OCI-LY1 (cell line): Measurements from ENCODE around the gene STEAP1B.

Source experiments
- H2AFZ ChIP-seq: fragments of 200-600 bp; sonication (generic), shearing (Covaris generic); 2 replicates; pipeline ENCODE4 v1.6.0; 2014; ENCODE audit warnings: antibody characterized with exemption, mild to moderate bottlenecking, low read length
- H3F3A ChIP-seq: fragments of 200-600 bp; sonication (generic), shearing (Covaris generic); 2 replicates; pipeline ENCODE4 v1.6.0; 2014; ENCODE audit warnings: mild to moderate bottlenecking, antibody characterized with exemption, low read length, moderate library complexity; ENCODE audit not compliant: insufficient read depth
- H3K27ac ChIP-seq: fragments of 200-600 bp; sonication (generic); 2 replicates; pipeline ENCODE4 v1.5.1; 2014; ENCODE audit warnings: low read length, mixed run types, mild to moderate bottlenecking, low read depth; ENCODE audit not compliant: poor library complexity, severe bottlenecking
- H3K27me3 ChIP-seq: fragments of 200-600 bp; sonication (generic); 2 replicates; pipeline ENCODE4 v1.6.0; 2014; ENCODE audit warnings: antibody characterized with exemption, mild to moderate bottlenecking, low read length, moderate library complexity; ENCODE audit not compliant: insufficient read depth
- H3K36me3 ChIP-seq: fragments of 200-600 bp; sonication (generic); 2 replicates; pipeline ENCODE4 v1.6.1; 2014; ENCODE audit warnings: mild to moderate bottlenecking, antibody characterized with exemption, low read length, moderate library complexity, mixed read lengths; ENCODE audit not compliant: insufficient read depth
- H3K4me1 ChIP-seq: fragments of 200-600 bp; sonication (generic); 2 replicates; pipeline ENCODE4 v1.5.1; 2014; ENCODE audit warnings: mild to moderate bottlenecking, low read length, moderate library complexity; ENCODE audit not compliant: insufficient read depth, severe bottlenecking
- H3K4me2 ChIP-seq: fragments of 200-600 bp; sonication (generic), shearing (Covaris generic); 2 replicates; pipeline ENCODE4 v1.6.1; 2014; ENCODE audit warnings: low read length
- H3K4me3 ChIP-seq: fragments of 200-600 bp; sonication (generic); 2 replicates; pipeline ENCODE4 v1.5.1; 2014; ENCODE audit warnings: low read length, low read depth, mild to moderate bottlenecking, mixed read lengths; ENCODE audit not compliant: poor library complexity, severe bottlenecking
- H3K79me2 ChIP-seq: fragments of 200-600 bp; shearing (Covaris generic); 2 replicates; pipeline ENCODE4 v1.6.1; 2016; ENCODE audit warnings: mixed run types, low read length, mixed read lengths; ENCODE audit not compliant: insufficient read depth
- H3K9ac ChIP-seq: fragments of 200-600 bp; sonication (generic), shearing (Covaris generic); 2 replicates; pipeline ENCODE4 v1.6.1; 2014; ENCODE audit warnings: mild to moderate bottlenecking, low read length, mixed read lengths
- H3K9me2 ChIP-seq: fragments of 200-600 bp; sonication (generic), shearing (Covaris generic); 2 replicates; pipeline ENCODE4 v1.6.1; 2014; ENCODE audit warnings: low read depth, mild to moderate bottlenecking, low read length, mixed read lengths
- H3K9me3 ChIP-seq: fragments of 200-600 bp; shearing (Covaris generic); 2 replicates; pipeline ENCODE4 v1.6.1; 2014; ENCODE audit warnings: low read length, mixed read lengths
- H4K20me1 ChIP-seq: fragments of 200-600 bp; sonication (generic), shearing (Covaris generic); 2 replicates; pipeline ENCODE4 v1.6.0; 2016; ENCODE audit warnings: mild to moderate bottlenecking, low read length; ENCODE audit not compliant: insufficient read depth
- CTCF ChIP-seq: fragments of 200-600 bp; sonication (generic), shearing (Covaris generic); IDR thresholded peaks from 2 replicates; pipeline ENCODE4 v1.5.1; 2017; ENCODE audit warnings: mild to moderate bottlenecking, antibody characterized with exemption, low read length, moderate library complexity, mixed read lengths
- EZH2 ChIP-seq: fragments of 200-600 bp; sonication (generic), shearing (Covaris generic); IDR thresholded peaks from 2 replicates; pipeline ENCODE4 v1.8.0; 2017; ENCODE audit warnings: borderline replicate concordance, mixed run types, mild to moderate bottlenecking, antibody characterized with exemption, low read length, moderate library complexity, mixed read lengths

Gene STEAP1B

DNA sequence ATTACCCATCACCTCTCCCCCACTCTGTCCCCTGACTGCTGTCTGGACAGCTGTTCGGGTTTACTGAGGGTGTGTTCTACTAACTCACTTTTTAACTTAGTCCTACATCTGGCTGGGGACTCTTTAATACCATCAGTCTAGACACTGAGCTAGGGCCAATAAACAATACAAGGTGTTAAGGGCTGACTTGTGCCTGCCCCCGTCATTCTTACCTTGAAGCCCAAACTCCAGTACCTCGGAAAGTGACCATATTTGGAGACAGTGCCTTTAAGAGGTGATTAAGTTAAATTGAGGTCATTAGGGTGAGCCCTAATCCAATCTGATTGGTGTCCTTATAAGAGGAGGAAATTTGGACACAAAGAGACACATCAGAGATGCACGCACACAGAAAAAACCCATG, 35.7 kb downstream of the STEAP1B start:
- H3K79me2 ChIP-seq = no peaks in the 10 kb centered on the region
- H3K9ac ChIP-seq = no peak overlapping the region
- H3K27me3 ChIP-seq = no peaks in the 10 kb centered on the region
- no peaks in the 10 kb centered on the region for H3K36me3 ChIP-seq
- H4K20me1 ChIP-seq = no peaks in the 10 kb centered on the region
- no peak overlapping the region for H3K27ac ChIP-seq
- no peak overlapping the region for H2AFZ ChIP-seq
- H3K4me3 ChIP-seq = no peak overlapping the region
- H3K9me3 ChIP-seq = peaks cover 7% of the 10 kb centered on the region
- TF ChIP-seq EZH2 = no peak
- no peak for TF ChIP-seq CTCF
- H3F3A ChIP-seq = no peaks in the 10 kb centered on the region
- H3K9me2 ChIP-seq = no peaks in the 10 kb centered on the region
- no peak overlapping the region for H3K4me2 ChIP-seq
- H3K4me1 ChIP-seq = peaks cover 5% of the 10 kb centered on the region

DNA sequence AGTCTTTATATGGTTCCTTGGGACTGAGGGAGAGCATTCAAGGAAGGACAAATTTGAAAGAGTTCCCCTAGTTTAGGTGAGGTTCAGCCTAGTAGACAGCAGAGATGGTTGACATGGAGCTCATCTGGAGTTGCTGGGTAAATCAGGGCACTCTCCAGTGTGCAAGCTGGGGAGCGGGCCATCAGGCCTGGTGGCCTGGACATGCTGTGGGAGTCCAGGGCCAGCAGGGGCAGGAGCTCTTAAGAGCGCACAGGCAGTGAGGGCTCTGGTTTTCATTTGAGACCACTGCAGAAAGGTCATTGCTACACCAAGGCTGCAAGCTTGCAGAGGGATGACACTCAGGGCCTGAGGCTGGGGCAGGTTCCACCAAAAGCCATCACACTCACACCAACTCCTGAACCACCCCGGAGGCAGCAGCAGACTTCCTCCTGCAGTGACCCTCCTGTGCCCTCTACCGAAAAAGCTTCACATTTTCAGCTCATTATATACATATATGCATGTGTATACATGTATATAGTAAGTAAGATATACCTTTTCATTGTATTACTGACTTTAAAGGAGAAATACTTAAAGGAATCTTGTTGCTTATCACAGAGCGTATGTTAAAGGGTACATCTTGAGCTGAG, 39.5 kb downstream of the STEAP1B start:
- Histone ChIP-seq H3K79me2 (no peaks in the 10 kb centered on the region), H3K4me3 (no peak overlapping the region), H4K20me1 (no peaks in the 10 kb centered on the region), H3K9me3 (no peaks in the 10 kb centered on the region; the same call in 1 of the 2 replicates), H3F3A (no peaks in the 10 kb centered on the region), H3K4me1 (peaks cover 8% of the 10 kb centered on the region), H3K4me2 (no peak overlapping the region), H2AFZ (peak overlapping the region; percentile 58; the same call in 1 of the 2 replicates), H3K27me3 (no peaks in the 10 kb centered on the region), H3K9me2 (no peaks in the 10 kb centered on the region), H3K27ac (no peak overlapping the region), H3K36me3 (no peaks in the 10 kb centered on the region), H3K9ac (no peak overlapping the region)
- no peak for TF ChIP-seq EZH2
- TF ChIP-seq CTCF = peak; percentile 64

DNA sequence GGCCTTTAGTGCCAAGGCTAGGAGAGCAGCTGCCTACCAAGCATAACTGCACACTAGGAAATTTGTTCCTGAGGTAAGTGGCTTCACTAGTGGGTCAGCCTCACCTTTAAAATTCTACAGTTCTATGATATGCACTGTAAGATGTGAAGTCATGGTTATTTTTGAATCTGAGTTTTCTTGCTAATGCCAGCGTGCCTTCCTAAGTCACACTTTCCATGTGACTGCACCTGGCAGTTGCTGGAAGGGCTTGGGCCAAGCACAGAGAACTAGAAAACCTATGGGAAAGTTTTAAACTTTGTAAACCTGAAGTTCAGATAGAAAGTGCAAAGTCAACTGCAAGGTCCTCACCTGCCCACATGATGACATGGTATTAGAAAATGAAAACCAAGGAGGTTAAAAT, 42.5 kb downstream of the STEAP1B start:
- Histone ChIP-seq H3K79me2 (no peaks in the 10 kb centered on the region), H4K20me1 (no peaks in the 10 kb centered on the region), H3K9me3 (no peaks in the 10 kb centered on the region), H3K4me1 (peaks cover 17% of the 10 kb centered on the region), H3K9ac (no peak overlapping the region), H3K36me3 (no peaks in the 10 kb centered on the region), H3F3A (no peaks in the 10 kb centered on the region), H3K27me3 (no peaks in the 10 kb centered on the region), H3K27ac (no peak overlapping the region), H3K4me2 (no peak overlapping the region), H3K4me3 (no peak overlapping the region), H2AFZ (no peak overlapping the region), H3K9me2 (no peaks in the 10 kb centered on the region)
- no peak for TF ChIP-seq EZH2
- no peak for TF ChIP-seq CTCF
